HEK293 (cell line): Measurements from ENCODE around the gene DHRS7.

Experiments
- CTCF ChIP-seq: fragments of 450-650 bp; formaldehyde crosslinking; IDR thresholded peaks from 2 replicates; pipeline ENCODE4 v1.5.1; 2016; ENCODE audit warnings: missing biosample characterization, missing genetic modification characterization
- HOXA7 ChIP-seq: sonication (generic); formaldehyde crosslinking; IDR thresholded peaks from 2 replicates; pipeline ENCODE4 v1.8.1; 2022; ENCODE audit warnings: missing genetic modification reagents, borderline replicate concordance
- YY1 ChIP-seq: fragments of 450-650 bp; formaldehyde crosslinking; IDR thresholded peaks from 2 replicates; pipeline ENCODE4 v1.5.1; 2018; ENCODE audit warnings: missing biosample characterization, missing genetic modification characterization
- ZBTB20 ChIP-seq: fragments of 450-650 bp; formaldehyde crosslinking; IDR thresholded peaks from 2 replicates; pipeline ENCODE4 v1.5.1; 2016; ENCODE audit warnings: missing biosample characterization, missing genetic modification characterization
- ZFP3 ChIP-seq: fragments of 450-650 bp; formaldehyde crosslinking; IDR thresholded peaks from 2 replicates; pipeline ENCODE4 v1.5.1; 2016; ENCODE audit warnings: low read depth, missing biosample characterization, missing genetic modification characterization
- ZNF133 ChIP-seq: fragments of 450-650 bp; formaldehyde crosslinking; IDR thresholded peaks from 2 replicates; pipeline ENCODE4 v1.5.1; 2016; ENCODE audit warnings: missing biosample characterization, missing genetic modification characterization
- ZNF138 ChIP-seq: fragments of 450-650 bp; formaldehyde crosslinking; IDR thresholded peaks from 2 replicates; pipeline ENCODE4 v1.5.1; 2016; ENCODE audit warnings: missing biosample characterization, missing genetic modification characterization, borderline replicate concordance
- ZNF324 ChIP-seq: fragments of 450-650 bp; formaldehyde crosslinking; IDR thresholded peaks from 2 replicates; pipeline ENCODE4 v1.5.1; 2016; ENCODE audit warnings: missing biosample characterization, missing genetic modification characterization
- ZNF335 ChIP-seq: fragments of 450-650 bp; formaldehyde crosslinking; conservative IDR thresholded peaks from 2 replicates; pipeline ENCODE4 v1.5.1; 2016; ENCODE audit warnings: missing biosample characterization, missing genetic modification characterization
- ZNF449 ChIP-seq: fragments of 450-650 bp; formaldehyde crosslinking; IDR thresholded peaks from 2 replicates; pipeline ENCODE4 v1.5.1; 2017; ENCODE audit warnings: missing biosample characterization, mild to moderate bottlenecking, missing genetic modification characterization, moderate library complexity
- ZNF510 ChIP-seq: fragments of 450-650 bp; formaldehyde crosslinking; IDR thresholded peaks from 2 replicates; pipeline ENCODE4 v1.5.1; 2018; ENCODE audit warnings: mild to moderate bottlenecking, missing genetic modification characterization, missing biosample characterization; ENCODE audit not compliant: insufficient replicate concordance
- ZNF629 ChIP-seq: fragments of 450-650 bp; formaldehyde crosslinking; IDR thresholded peaks from 2 replicates; pipeline ENCODE4 v1.5.1; 2017; ENCODE audit warnings: missing biosample characterization, missing genetic modification characterization
- ZNF639 ChIP-seq: fragments of 450-650 bp; formaldehyde crosslinking; IDR thresholded peaks from 2 replicates; pipeline ENCODE4 v1.5.1; 2016; ENCODE audit warnings: missing biosample characterization, missing genetic modification characterization
- ZNF747 ChIP-seq: fragments of 450-650 bp; formaldehyde crosslinking; IDR thresholded peaks from 2 replicates; pipeline ENCODE4 v1.5.1; 2016; ENCODE audit warnings: missing biosample characterization, missing genetic modification characterization

GRCh38 chr14:60107477-60107876, 57.7 kb downstream of the DHRS7 start:
- TF ChIP-seq ZNF324 (tag by site-specific recombination) (no peak), ZNF133 (tag by site-specific recombination) (no peak), CTCF (no peak), YY1 (no peak), ZNF138 (tag by site-specific recombination) (no peak), HOXA7 (CRISPR knock-in tag) (no peak), ZNF449 (no peak), ZNF510 (tag by site-specific recombination) (no peak), ZBTB20 (tag by site-specific recombination) (no peak), ZNF629 (tag by site-specific recombination) (no peak), ZNF335 (tag by site-specific recombination) (no peak), ZNF747 (tag by site-specific recombination) (no peak), ZFP3 (tag by site-specific recombination) (no peak), ZNF639 (tag by site-specific recombination) (no peak)
